ENCODE data around the gene PER1. TPM values are rescaled to one million over a fixed set of nuclear protein-coding genes. Genes with fewer than 3 reads are reported as not detected.
"Not testable (repeated sequence)": the region's sequence is repeated elsewhere in the genome, so short reads cannot be mapped to it uniquely, and the experiment has no call there.

Gene PER1
- polyA plus RNA-seq, 1 donor: 59.2 TPM

GRCh38 chr17:8121681-8122421, 30.4 kb downstream of the PER1 start:
- DNase-seq (ENCODE audit: low read depth): no peak

GRCh38 chr17:8121407-8121680, 30.9 kb downstream of the PER1 start:
- no peak for DNase-seq (ENCODE audit: low read depth)

- DNase-seq (ENCODE audit: low read depth): no peak
Observed at GRCh38 chr17:8120520-8121406, 31.4 kb downstream of the PER1 start.

DNA sequence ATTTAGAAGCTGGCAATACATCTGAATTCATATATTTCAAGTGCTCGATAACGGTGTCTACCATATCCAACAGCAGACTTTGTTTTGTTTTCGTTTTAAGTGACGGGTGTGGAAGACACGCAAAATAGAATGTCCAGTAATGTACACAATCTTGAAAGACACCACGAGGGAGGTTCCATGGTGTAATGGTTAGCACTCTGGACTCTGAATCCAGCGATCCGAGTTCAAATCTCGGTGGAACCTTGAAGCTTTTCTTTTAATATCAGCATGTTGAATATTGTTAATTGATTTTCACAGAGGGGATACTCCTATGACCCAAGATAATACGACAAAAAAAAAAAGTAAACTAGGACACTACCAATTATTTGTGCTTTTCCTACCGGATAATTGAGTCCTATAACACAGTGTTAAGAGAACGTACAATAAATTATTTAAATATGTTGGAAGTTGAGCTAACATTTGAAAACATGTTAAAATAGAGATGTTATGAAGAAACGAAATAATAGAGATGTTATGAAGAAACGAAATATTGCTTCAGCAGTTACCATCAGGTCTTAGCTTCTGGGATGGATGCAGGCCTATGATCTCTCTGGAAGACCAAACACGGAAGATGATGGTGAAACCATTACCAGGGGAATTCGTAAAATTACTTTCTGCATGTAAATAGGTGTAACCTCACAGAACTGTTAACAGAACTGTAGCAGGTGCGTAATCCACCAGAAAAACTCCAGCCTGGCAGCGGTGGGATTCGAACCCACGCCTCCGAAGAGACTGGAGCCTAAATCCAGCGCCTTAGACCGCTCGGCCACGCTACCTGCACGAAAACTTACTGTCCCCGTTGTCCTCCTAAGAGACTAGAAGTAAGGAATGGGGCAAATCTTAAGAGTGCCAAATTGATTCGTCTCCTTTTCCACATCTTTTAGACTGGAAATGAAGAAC, 32.4 kb downstream of the PER1 start:
- DNase-seq (ENCODE audit: low read depth): peak; percentile 96

DNA sequence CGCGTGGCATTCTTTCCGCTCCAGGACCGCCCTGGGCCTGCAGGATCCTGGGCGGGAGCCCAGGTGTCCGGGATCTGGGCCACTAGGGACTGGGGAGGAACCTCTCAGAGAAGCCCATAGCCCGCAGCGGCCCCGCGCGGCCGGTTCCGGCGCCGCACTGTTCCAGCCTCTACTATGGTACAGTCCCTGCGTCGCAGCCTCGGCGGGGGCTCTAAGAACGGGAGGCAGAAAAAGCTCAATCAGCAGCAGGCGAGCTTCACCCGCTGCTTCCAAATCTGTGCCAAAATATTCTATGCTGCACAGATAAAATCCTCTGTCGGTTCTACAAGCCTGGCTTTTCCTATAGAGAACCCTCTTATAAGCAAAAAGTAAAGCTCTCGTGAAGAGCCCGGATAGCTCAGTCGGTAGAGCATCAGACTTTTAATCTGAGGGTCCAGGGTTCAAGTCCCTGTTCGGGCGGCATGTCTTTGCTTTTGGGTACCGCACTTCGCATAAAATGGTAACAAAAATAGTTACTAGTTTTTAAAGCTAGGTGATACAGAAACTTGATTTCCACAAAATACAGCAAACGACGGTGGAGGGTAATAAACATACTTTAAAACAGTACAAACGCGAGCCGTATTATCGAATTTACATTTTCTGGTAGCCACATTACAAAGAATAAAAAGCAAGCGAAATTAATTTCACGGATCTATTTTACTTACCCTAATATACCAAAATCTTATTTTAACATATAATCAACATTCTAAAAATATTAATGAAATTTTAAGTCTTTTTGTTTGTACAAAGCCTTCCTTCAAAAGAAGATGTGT, 33.2 kb downstream of the PER1 start:
- DNase-seq (ENCODE audit: low read depth): no peak

DNA sequence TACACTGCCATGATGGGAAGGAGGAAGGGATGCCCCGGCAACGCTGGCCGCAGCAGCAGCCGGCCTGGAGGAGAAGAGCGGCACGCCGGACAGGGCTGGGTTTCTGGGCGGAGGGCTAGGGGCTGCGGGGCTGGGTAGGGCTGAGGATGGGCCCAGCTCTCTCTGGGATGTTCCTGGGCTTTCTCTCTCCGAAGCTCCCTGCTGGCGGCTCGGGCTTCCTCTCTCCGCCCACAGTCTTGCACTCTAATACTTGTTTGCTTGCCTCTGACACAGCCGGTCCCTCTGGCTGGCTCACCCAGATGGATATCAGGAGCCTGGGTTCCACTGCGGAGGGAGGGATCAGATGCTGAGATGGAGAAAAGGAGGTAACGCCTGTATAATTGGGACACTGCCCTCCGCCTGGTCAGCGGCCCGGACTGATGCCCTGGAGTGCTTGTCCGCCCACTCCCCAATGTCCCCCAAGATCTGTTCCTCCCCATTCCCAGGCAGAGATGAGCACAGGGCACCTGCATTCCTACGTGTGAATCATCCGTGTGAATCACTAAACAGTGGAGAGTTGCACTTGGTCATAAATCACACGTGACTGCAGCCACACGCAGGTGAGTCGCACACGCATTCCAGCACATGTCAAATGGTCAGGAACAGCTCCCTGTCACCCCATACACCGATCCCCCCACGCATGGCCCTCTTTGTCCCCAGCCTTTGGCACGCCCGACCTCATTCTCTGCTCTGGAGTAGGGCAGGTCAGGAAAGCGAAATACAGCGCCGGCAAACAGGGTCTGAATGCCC, 34.0 kb downstream of the PER1 start, which contains the start of gene ALOXE3:
Gene ALOXE3 (minus strand): TSS at position 535 of the 789 bp plus-strand sequence. CDS start 524 bp downstream, at position 11.
- DNase-seq (ENCODE audit: low read depth): no peak

DNA sequence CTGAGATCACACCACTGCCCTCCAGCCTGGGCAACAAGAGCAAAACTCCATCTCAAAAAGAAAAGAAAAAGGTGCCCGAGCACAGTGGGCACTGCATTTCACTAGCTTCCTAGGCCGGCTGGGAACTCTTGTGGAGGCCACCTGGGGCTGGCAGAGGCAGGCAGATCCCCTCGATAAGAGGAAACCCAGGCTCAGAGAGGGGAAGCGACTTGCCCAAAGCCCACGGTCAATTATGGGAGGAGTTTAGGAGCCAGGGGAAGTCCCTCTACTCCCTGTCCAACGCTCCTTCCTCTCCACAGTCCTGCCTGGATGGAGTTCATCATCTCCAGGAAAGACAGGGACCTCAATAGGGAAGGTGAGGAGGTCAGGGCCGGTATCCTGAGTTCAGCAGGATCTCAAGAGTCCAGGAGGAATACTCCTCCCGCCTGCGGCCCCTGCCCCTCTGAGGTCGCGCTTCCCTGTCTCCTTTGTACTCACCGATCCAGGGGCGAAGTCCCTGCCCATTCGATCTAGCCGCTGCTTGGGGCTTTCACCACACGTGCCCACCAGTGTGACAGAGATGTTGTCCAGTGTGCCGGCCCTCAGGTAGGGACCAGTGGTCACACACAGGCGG, 34.7 kb downstream of the PER1 start:
- no peak for DNase-seq (ENCODE audit: low read depth)

DNA sequence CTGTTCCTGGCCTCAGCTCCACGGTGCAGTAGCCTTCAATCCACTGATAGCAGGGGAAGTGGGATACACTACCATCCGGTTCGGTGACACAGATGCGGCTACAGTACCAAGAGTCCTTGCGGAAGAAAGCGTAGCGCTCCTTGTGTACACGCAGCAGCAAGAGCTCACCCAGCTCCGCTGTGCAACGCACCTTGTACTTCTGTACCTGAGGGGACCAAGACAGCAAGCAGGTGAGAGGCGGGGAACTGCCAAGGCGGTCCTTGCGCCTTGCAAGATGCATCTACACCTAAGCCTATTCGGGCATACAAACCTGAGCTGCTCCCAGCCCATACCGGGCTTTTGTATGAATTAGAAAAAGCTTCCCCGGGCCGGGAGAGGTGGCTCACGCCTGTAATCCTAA, 35.4 kb downstream of the PER1 start:
- DNase-seq (ENCODE audit: low read depth): no peak

DNA sequence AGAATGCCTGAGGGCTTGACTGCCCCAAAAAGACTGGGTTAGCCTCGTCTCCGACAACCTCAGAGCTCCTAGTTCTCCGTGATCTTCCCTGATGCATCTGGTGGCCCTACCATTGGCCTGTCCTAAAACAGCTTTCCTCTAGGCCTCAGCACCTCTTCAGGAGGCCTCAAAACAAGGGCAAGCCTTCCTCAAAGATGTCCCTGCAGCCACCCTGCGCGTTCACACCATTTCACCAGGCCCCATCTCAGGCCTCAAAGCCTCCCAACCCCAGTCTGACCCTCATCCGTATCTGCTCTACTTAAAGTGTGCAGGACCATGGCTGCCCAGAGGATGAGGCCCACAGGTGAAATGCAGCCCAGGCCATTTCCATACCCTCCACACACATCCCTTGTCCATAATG, 41.3 kb downstream of the PER1 start:
- DNase-seq (ENCODE audit: low read depth): no peak

- DNase-seq (ENCODE audit: low read depth): no peak
Observed at GRCh38 chr17:8110456-8110804, 41.8 kb downstream of the PER1 start.

GRCh38 chr17:8109661-8110455, 42.3 kb downstream of the PER1 start:
- DNase-seq (ENCODE audit: low read depth): no peak

GRCh38 chr17:8108972-8109660, 43.1 kb downstream of the PER1 start:
- DNase-seq (ENCODE audit: low read depth): no peak

DNA sequence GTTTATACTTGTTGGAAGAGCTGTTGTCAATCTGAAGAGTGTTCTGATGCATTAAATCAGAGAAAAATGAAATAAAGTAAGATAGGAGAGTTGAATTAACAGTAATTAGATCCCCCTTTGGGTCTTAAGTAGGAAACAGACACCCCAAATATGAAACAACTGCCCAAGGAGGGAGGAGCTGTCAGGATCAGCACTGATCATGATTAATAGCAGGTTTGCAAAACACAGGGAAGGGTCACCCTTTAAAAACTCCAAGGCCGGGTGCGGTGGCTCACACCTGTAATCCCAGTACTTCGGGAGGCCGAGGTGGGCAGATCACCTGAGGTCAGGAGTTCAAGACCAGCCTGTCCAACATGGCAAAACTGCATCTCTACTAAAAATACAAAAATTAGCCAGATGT, 45.2 kb downstream of the PER1 start:
- not testable (repeated sequence) for DNase-seq (ENCODE audit: low read depth)

DNA sequence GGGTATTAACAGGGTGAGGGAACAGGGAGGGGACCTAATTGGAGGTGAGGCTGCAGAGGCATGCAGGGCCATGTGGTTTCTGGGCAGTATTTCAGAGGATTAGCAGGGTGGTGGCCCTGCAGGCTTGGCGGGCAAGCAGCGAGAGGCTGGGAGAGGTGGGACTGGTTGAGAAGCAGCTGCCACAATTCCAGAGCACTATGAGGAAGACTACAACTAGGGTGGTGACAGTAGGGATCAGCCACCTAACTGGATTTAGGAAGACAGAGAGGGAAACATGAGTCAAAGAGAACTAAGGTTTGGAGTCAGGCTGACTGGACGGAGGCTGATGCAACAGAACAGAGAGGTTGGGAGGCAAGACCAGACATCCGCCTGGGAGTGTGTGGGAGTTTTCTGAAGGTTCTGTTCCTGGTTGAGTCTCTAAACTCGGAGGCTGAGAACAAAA, 46.2 kb downstream of the PER1 start:
- no peak for DNase-seq (ENCODE audit: low read depth)

DNA sequence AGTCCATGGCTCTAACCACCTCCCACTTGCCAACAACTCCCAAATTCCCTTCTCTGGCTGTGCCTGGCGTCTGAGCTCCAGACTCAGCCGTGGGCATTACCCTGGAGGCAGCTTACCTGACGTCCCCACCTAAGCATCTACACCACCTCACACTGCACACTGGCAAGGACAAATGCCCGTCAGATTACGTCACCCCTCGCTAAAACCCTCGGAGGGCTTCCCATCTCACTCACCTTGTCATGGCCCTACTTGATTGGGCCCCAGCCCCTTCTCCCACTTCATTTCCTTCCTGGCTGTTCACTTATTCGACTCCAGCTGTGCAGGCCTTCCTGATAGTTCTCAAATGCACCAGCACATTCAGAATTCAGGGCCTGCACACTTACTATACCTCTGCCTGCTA, 47.3 kb downstream of the PER1 start:
- DNase-seq (ENCODE audit: low read depth): no peak

DNA sequence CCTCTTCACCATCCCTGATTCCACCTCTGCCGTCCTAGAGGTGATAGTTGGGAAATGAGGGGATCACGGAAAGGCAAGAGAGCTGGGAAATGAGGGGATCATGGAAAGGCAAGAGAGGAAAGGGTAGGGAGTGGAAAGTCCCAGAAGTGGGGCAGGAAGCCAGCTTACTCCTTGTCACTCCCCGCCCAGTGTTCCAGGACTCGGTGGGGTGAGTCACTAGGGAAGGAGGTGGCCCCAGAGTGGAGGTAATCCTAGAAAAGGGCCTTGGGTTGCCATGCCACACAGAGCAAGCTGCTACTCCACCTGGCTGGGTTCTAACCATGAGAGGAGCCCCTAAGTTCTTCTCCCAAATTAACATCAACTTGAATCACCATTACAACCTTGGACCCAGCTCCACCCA, 48.7 kb downstream of the PER1 start:
- no peak for DNase-seq (ENCODE audit: low read depth)

DNA sequence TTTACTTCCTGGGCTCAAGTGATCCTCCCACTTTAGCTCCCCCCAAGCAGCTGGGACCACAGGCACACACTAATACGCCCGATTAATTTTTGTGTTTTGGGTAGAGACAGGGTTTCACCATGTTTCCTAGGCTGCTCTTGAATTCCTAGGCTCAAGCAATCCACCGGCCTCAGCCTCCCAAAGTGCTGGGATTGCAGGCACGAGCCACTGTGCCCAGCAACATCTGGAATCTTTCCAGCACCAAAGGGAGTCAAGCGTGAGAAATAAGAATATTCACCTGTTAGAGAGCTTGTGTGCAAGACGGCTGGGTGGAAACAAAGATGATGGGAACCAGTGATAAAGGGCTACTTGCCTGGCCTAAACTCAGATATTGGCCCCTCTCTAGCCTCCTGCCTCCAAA, 50.5 kb downstream of the PER1 start:
- no peak for DNase-seq (ENCODE audit: low read depth)

GRCh38 chr17:8100763-8101162, 51.4 kb downstream of the PER1 start:
- DNase-seq (ENCODE audit: low read depth): no peak

DNA sequence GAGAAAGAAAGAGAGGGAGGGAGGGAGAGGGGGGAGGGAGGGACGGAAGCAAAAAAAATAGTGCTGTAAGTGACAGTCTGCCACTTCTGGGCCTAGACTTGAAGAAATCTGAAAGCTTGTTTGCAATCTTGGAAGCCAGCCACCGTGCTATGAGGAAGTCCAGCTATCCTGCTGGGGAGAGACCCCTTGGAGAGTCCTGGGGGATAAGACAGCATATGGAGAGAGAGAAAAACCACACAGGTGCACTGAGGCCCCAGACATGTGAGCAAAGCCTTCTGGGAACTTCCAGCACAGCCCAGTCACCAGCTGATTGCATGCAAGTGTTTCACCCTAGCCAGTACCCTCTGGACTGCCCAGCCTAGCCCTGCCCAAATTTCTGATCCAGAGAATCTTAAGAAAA, 52.1 kb downstream of the PER1 start:
- no peak for DNase-seq (ENCODE audit: low read depth)

All from forelimb muscle (tissue), 1 donor.